Measurements from ENCODE around the gene HGF.

GRCh38 chr7:81721437-81721836, 48.4 kb downstream of the HGF start:
- TF ChIP-seq ZFP3 (CRISPR knock-in tag; IDR thresholded peaks at IDR 0.05) (0 out of 2 replicates have a peak, but pooled peaks have one; percentile 9), OSR1 (CRISPR knock-in tag; IDR thresholded peaks at IDR 0.05) (no peak), ESRRG (CRISPR knock-in tag; IDR thresholded peaks at IDR 0.05) (no peak)

Data from SK-N-SH treated with all-trans-retinoic acid at 6 μM for 48 hours (cell line).